ENCODE results near the gene NR6A1.

The NR6A1 gene

GRCh38 chr9:124479947-124480620 is 291.0 kb downstream of the NR6A1 start:
- no peak for DNase-seq

- DNase-seq, result no peak
Measured at GRCh38 chr9:124479371-124479770, 291.7 kb downstream of the NR6A1 start.

GRCh38 chr9:124478354-124478753 is 292.8 kb downstream of the NR6A1 start:
- no peak for DNase-seq

GRCh38 chr9:124477648-124478285 is 293.3 kb downstream of the NR6A1 start:
- DNase-seq, result peak; percentile 67

GRCh38 chr9:124477211-124477647 is 293.9 kb downstream of the NR6A1 start:
- no peak for DNase-seq

- DNase-seq, result no peak
Measured at GRCh38 chr9:124475868-124476690, 295.0 kb downstream of the NR6A1 start.

- DNase-seq, result no peak
Measured at GRCh38 chr9:124475158-124475867, 295.8 kb downstream of the NR6A1 start.

GRCh38 chr9:124474151-124474550 is 297.0 kb downstream of the NR6A1 start:
- DNase-seq, result no peak

GRCh38 chr9:124473310-124473709 is 297.8 kb downstream of the NR6A1 start:
- DNase-seq, result no peak

- DNase-seq, result no peak
Measured at GRCh38 chr9:124472770-124473169, 298.3 kb downstream of the NR6A1 start.

- peak; percentile 22 for DNase-seq
Measured at GRCh38 chr9:124471761-124472160, 299.4 kb downstream of the NR6A1 start.

- DNase-seq, result no peak
Measured at GRCh38 chr9:124470726-124471125, 300.4 kb downstream of the NR6A1 start.

- no peak for DNase-seq
Measured at GRCh38 chr9:124470306-124470705, 300.8 kb downstream of the NR6A1 start.

- no peak for DNase-seq
Measured at GRCh38 chr9:124469011-124469832, 301.9 kb downstream of the NR6A1 start.

- DNase-seq, result no peak
Measured at GRCh38 chr9:124468061-124468740, 302.9 kb downstream of the NR6A1 start.

GRCh38 chr9:124467410-124468060 is 303.6 kb downstream of the NR6A1 start:
- no peak for DNase-seq
